KMS-11 (cell line): ENCODE data around the gene OR52E6.

Source experiments
- H2AFZ ChIP-seq: fragments of 200-600 bp; sonication (generic); 2 replicates; pipeline ENCODE4 v1.6.1; 2016; ENCODE audit warnings: antibody characterized with exemption, mixed run types, low read depth
- H3K27ac ChIP-seq: fragments of 200-600 bp; sonication (generic); 2 replicates; pipeline ENCODE4 v1.6.1; 2016; ENCODE audit warnings: mild to moderate bottlenecking, mixed run types
- H3K27me3 ChIP-seq: fragments of 200-600 bp; sonication (generic); 2 replicates; pipeline ENCODE4 v1.6.1; 2017; ENCODE audit warnings: mild to moderate bottlenecking, low read depth, mixed run types, moderate library complexity; ENCODE audit not compliant: insufficient read depth
- H3K36me3 ChIP-seq: fragments of 200-600 bp; sonication (generic); 2 replicates; pipeline ENCODE4 v1.6.1; 2017; ENCODE audit warnings: mild to moderate bottlenecking, mixed run types; ENCODE audit not compliant: insufficient read depth
- H3K4me1 ChIP-seq: fragments of 200-600 bp; sonication (generic); 2 replicates; pipeline ENCODE4 v1.6.1; 2016; ENCODE audit warnings: mild to moderate bottlenecking, low read depth, mixed run types; ENCODE audit not compliant: poor library complexity, severe bottlenecking
- H3K4me2 ChIP-seq: fragments of 200-600 bp; sonication (generic); 2 replicates; pipeline ENCODE4 v1.7.0; 2016; ENCODE audit warnings: mild to moderate bottlenecking, mixed run types
- H3K4me3 ChIP-seq: fragments of 200-600 bp; sonication (generic); IDR thresholded peaks from 2 replicates; pipeline ENCODE4 v1.6.1; 2017; ENCODE audit warnings: low read depth, low read length, mixed read lengths; ENCODE audit not compliant: insufficient read depth
- H3K79me2 ChIP-seq: fragments of 200-600 bp; sonication (generic); 2 replicates; pipeline ENCODE4 v1.6.1; 2016; ENCODE audit warnings: low read depth, mixed run types; ENCODE audit not compliant: insufficient read depth
- H3K9ac ChIP-seq: fragments of 200-600 bp; sonication (generic); 2 replicates; pipeline ENCODE4 v1.6.1; 2016; ENCODE audit warnings: mild to moderate bottlenecking, mixed run types
- H4K20me1 ChIP-seq: fragments of 200-600 bp; sonication (generic); 2 replicates; pipeline ENCODE4 v1.6.1; 2016; ENCODE audit warnings: mild to moderate bottlenecking, mixed run types; ENCODE audit not compliant: insufficient read depth
- TF ChIP-seq, protein P1 (sequence below): fragments of 200-600 bp; sonication (generic); conservative IDR thresholded peaks from 2 replicates; pipeline ENCODE4 v1.6.1; 2017; ENCODE audit warnings: low read depth, mild to moderate bottlenecking, antibody characterized with exemption, low read length, moderate library complexity, mixed read lengths

The OR52E6 gene

DNA sequence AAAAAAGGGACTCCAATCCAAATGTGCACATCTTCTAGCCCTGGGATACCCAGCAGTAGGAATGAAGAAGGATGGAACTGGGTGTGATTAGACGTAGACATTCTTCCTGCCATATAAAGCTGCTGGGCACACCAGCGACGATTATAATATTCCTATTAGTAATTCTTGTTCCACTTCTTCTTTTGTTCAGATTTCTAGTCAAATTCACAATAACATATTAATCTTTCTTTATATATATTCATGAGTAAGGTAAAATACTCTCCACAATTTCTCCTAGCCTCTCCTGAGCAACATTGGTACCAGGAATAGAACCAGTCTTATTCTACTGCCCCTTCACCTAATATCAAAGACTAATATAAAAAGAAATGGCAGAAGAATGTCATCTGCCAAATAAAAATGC, 15.9 kb upstream of the OR52E6 start, which contains the start of gene OR52E8:
TSS of gene OR52E8 (minus strand) at position 101 of the 400 bp plus-strand sequence. CDS start at position 101, 0 bp downstream.
- Histone ChIP-seq H3K36me3 (no peaks in the 10 kb centered on the region), H3K4me3 (no peak within 1 kb of the TSS), H2AFZ (no peak within 1 kb of the TSS), H3K79me2 (no peaks in the 10 kb centered on the region), H3K4me2 (no peak within 1 kb of the TSS), H3K27ac (no peak within 1 kb of the TSS), H3K4me1 (no peaks in the 10 kb centered on the region), H3K27me3 (no peaks in the 10 kb centered on the region), H3K9ac (no peak within 1 kb of the TSS), H4K20me1 (no peaks in the 10 kb centered on the region)
- TF ChIP-seq, protein P1, sequence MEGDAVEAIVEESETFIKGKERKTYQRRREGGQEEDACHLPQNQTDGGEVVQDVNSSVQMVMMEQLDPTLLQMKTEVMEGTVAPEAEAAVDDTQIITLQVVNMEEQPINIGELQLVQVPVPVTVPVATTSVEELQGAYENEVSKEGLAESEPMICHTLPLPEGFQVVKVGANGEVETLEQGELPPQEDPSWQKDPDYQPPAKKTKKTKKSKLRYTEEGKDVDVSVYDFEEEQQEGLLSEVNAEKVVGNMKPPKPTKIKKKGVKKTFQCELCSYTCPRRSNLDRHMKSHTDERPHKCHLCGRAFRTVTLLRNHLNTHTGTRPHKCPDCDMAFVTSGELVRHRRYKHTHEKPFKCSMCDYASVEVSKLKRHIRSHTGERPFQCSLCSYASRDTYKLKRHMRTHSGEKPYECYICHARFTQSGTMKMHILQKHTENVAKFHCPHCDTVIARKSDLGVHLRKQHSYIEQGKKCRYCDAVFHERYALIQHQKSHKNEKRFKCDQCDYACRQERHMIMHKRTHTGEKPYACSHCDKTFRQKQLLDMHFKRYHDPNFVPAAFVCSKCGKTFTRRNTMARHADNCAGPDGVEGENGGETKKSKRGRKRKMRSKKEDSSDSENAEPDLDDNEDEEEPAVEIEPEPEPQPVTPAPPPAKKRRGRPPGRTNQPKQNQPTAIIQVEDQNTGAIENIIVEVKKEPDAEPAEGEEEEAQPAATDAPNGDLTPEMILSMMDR, result no peak

DNA sequence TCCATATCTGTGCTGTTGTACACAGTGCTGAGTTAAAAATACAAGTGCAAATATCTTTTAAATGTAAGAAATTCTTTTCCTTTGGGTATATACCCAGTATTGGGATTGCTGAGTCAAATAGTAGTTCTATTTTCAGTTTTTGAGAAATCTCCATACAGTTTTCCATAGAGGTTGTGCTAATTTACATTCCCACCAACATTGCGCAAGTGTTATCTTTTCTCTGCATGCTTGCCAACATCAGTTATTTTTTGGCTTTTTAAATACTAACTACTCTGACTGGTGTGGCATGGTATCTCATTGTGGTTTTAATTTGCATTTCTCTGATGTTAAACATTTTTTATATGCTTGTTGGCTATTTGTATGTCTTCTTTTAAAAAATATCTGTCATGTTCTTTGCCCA, 9.3 kb upstream of the OR52E6 start:
- Histone ChIP-seq H4K20me1 (no peaks in the 10 kb centered on the region), H3K36me3 (no peaks in the 10 kb centered on the region), H2AFZ (no peak overlapping the region), H3K9ac (no peak overlapping the region), H3K4me1 (no peaks in the 10 kb centered on the region), H3K79me2 (no peaks in the 10 kb centered on the region), H3K4me3 (no peak overlapping the region), H3K27me3 (no peaks in the 10 kb centered on the region), H3K27ac (no peak overlapping the region), H3K4me2 (no peak overlapping the region)
- TF ChIP-seq, protein P1, result no peak

DNA sequence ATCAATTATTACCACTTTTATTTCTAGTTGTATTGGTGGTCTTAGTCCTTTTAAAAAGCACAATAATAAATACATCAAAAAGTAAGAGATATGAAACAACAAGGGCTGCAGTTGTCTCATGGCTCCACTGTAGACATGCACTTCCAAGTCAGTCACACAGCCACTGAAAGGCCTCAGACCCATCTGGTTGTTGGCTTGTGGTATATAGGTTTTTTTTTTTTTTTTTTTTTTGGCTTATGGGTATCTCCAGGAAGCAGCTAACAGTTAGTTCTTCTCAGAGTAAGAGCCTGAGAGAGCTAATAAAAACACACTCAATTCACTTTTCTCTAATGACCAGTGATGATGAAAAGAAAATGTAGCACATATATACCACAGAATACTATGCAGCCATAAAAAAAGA, 6.0 kb upstream of the OR52E6 start:
- H3K79me2 ChIP-seq, result no peaks in the 10 kb centered on the region
- H4K20me1 ChIP-seq, result no peaks in the 10 kb centered on the region
- H3K4me3 ChIP-seq, result no peak overlapping the region
- H3K4me1 ChIP-seq, result no peaks in the 10 kb centered on the region
- TF ChIP-seq, protein P1, result no peak
- no peak overlapping the region for H2AFZ ChIP-seq
- no peak overlapping the region for H3K27ac ChIP-seq
- H3K27me3 ChIP-seq, result no peaks in the 10 kb centered on the region
- H3K4me2 ChIP-seq, result no peak overlapping the region
- no peak overlapping the region for H3K9ac ChIP-seq
- H3K36me3 ChIP-seq, result no peaks in the 10 kb centered on the region

DNA sequence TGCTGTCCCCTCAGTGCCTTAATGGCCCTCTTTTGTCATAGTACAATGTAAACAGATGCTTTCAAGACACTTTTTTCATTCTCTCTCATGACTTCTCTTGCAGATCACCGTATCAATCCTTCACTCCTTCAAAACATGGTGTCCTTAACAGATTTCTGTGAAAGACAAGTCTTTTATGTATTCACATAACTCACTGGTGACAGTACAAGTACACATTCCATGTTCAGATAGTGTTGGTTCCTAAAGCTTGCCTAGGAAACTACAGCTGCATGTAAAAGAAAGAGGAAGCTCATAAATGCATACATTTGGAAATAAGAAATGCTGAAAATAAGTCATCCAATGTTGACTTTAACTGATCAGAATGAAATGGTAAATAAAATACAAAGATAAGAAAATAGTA, 5.0 kb upstream of the OR52E6 start:
- no peak overlapping the region for H2AFZ ChIP-seq
- no peak overlapping the region for H3K27ac ChIP-seq
- no peak overlapping the region for H3K4me3 ChIP-seq
- no peaks in the 10 kb centered on the region for H3K27me3 ChIP-seq
- no peaks in the 10 kb centered on the region for H3K79me2 ChIP-seq
- H3K36me3 ChIP-seq, result no peaks in the 10 kb centered on the region
- H3K4me1 ChIP-seq, result no peaks in the 10 kb centered on the region
- no peak overlapping the region for H3K4me2 ChIP-seq
- H4K20me1 ChIP-seq, result no peaks in the 10 kb centered on the region
- TF ChIP-seq, protein P1, result no peak
- no peak overlapping the region for H3K9ac ChIP-seq

DNA sequence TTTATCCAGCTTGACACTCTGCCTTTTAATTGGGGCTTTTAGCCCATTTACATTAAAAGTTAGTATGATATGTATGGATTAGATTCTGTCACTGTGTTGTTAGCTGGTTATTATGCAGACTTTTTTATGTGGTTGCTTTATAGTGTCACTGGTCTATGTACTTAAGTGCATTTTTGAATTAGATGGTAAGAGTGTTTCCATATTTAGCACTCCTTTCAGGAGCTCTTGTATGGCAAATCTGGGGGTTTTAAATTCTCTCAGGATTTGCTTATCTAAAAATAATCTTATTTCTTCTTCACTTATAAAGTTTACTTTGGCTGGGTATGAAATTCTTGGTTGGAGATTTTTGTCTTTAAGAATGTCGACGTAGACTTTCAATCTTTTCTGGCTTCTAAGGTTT, 4.0 kb downstream of the OR52E6 start:
- Histone ChIP-seq H3K4me2 (no peak overlapping the region), H3K4me3 (no peak overlapping the region), H3K9ac (no peak overlapping the region), H2AFZ (no peak overlapping the region), H4K20me1 (no peaks in the 10 kb centered on the region), H3K27me3 (no peaks in the 10 kb centered on the region), H3K4me1 (no peaks in the 10 kb centered on the region), H3K79me2 (no peaks in the 10 kb centered on the region), H3K27ac (no peak overlapping the region), H3K36me3 (no peaks in the 10 kb centered on the region)
- TF ChIP-seq, protein P1, result no peak
